Kidney epithelial cell (primary cell): ENCODE results near the gene CYP2W1. TPM values are rescaled to one million over a fixed set of nuclear protein-coding genes. Genes with fewer than 3 reads are reported as not detected.

ENCODE experiments used
- DNase-seq: peaks from one replicate; pipeline ENCODE4 v3.0.0-alpha.2; 2010; ENCODE audit warnings: low read depth
- H3K27me3 ChIP-seq: 2 replicates; pipeline ENCODE4 v1.6.0; 2011; ENCODE audit warnings: low read length; ENCODE audit not compliant: control insufficient read depth, insufficient read depth
- H3K36me3 ChIP-seq: 2 replicates; pipeline ENCODE4 v1.5.1; 2011; ENCODE audit warnings: low read length; ENCODE audit not compliant: control insufficient read depth, insufficient read depth
- H3K4me3 ChIP-seq: 2 replicates; pipeline ENCODE4 v1.5.1; 2011; ENCODE audit warnings: low read depth, mild to moderate bottlenecking, control low read depth, low read length
- CTCF ChIP-seq: IDR thresholded peaks from 2 replicates; pipeline ENCODE4 v1.5.1; 2011; ENCODE audit warnings: mild to moderate bottlenecking, moderate library complexity, low read length, control low read depth, inconsistent platforms; ENCODE audit not compliant: insufficient read depth, poor library complexity, severe bottlenecking
- total RNA-seq: library from RNA; depleted of rRNA; stranded (reverse); fragments of >200 nt; gene quantifications from 2 replicates; pipeline ENCODE4 v1.2.3, GENCODE V29; 2015

Gene CYP2W1
- total RNA-seq, 1 donor from 2014 or later = not detected

GRCh38 chr7:1012004-1012715 is 29.2 kb downstream of the CYP2W1 start:
- Histone ChIP-seq H3K36me3 (no peaks in the 10 kb centered on the region), H3K4me3 (no peak overlapping the region), H3K27me3 (no peaks in the 10 kb centered on the region)
- no peak for TF ChIP-seq CTCF
- DNase-seq = no peak

GRCh38 chr7:1012716-1013095 is 29.7 kb downstream of the CYP2W1 start:
- no peak overlapping the region for H3K4me3 ChIP-seq
- H3K27me3 ChIP-seq = no peaks in the 10 kb centered on the region
- DNase-seq = no peak
- no peak for TF ChIP-seq CTCF
- no peaks in the 10 kb centered on the region for H3K36me3 ChIP-seq

DNA sequence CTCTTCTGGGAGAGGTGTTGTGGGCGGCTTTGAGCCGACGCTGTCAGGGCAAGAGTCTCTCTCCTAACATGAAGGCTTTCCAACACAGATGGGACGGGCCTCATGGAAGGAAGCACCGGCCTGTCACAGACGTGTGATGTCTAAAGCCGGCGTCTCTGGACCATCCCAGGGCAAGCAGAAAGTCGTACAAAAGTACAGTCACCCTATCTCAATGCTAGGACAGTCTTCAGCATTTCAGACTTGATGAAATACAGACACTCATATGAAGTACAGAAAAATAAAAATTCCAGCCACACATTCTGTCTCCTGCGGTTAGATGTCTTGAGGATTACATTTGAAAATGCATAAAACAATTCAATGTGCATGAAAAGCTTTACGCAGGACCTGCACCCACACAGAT is 30.6 kb downstream of the CYP2W1 start:
- no peak overlapping the region for H3K4me3 ChIP-seq
- no peak for TF ChIP-seq CTCF
- DNase-seq = no peak
- no peaks in the 10 kb centered on the region for H3K36me3 ChIP-seq
- no peaks in the 10 kb centered on the region for H3K27me3 ChIP-seq

DNA sequence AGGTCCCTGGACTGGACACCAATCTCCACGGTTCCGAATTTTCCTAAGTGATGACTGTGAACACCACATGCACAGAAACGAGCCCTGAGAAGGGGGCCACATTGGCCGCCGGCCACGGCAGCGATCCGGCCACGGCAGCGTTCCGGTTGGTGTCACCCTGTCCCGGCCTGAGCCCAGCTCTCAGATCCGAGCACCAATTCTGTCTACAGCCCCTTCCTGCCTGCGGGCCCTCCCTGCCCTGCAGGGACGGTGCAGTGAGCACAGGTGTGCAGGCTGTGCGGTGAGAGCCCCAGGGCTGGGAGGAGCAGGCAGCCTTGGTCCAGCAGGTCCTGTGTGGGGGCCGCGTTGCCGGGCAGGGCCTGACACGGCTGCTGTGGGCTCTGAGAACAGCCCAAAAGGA is 31.7 kb downstream of the CYP2W1 start:
- DNase-seq = no peak

DNA sequence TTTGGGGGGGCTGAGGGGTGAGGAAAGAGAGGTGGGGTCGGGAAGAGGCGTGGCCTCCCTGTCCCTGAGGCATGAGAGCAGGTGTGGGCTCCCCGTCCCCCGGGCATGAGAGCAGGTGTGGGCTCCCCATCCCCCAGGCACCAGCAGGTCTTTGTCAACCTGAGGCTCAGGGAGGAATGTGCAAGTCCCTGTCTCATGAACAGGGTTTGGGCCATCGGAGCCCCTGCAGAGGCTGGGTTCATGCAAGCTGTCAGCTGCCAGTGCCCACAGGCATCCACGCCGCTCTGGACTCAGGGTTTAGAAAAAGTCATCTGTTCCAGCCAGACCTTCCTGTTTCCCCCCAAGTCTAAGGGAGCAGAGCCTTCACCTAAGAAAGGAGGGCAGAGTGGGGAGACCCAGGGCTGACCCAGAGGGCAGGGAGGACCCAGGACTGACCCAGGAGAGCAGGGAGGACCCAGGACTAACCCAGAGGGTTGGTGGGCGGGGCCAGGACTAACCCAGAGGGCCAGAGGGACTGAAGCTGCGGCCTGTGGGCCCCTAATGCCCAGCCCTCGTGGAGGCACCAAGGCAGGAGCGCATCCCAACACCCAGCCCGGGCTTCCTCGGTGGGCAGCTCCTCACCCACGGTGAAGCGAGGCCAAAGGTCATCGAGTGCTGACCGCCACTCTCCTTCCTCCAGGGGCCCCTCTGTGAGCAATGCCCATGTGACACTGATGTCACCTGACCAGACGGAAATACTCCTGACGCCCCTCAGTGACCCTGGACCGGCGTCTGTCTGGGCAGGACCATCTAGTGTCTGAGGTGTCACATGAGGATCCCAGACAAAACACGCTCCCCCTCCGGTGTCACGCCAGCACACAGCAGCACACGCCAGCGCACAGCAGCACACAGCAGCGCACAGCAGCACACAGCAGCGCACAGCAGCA is 32.5 kb downstream of the CYP2W1 start:
- DNase-seq = no peak
- H3K4me3 ChIP-seq = no peak overlapping the region
- no peaks in the 10 kb centered on the region for H3K36me3 ChIP-seq
- H3K27me3 ChIP-seq = no peaks in the 10 kb centered on the region
- no peak for TF ChIP-seq CTCF

More for the DNA sequence above, 31.7 kb downstream of the CYP2W1 start:
- Histone ChIP-seq H3K27me3 (no peaks in the 10 kb centered on the region), H3K36me3 (no peaks in the 10 kb centered on the region), H3K4me3 (no peak overlapping the region)
- no peak for TF ChIP-seq CTCF
